HG03442 (cell line): ENCODE data around the gene C3orf52.
A peak's percentile ranks its signal among the peaks of the same experiment; 100 is the strongest.

Source experiments
- ATAC-seq: cut with Tn5 transposase; IDR thresholded peaks from one replicate; pipeline ENCODE4 v1.9.1; 2021; ENCODE audit warnings: mild to moderate bottlenecking, moderate library complexity; ENCODE audit not compliant: unreplicated experiment

C3orf52 gene

GRCh38 chr3:112117841-112118571 lies 31.8 kb downstream of the C3orf52 start:
- peak; percentile 24 for ATAC-seq

- peak; percentile 30 for ATAC-seq
These were observed 34.0 kb downstream of the C3orf52 start for GRCh38 chr3:112119962-112120836.

GRCh38 chr3:112121577-112122547 lies 35.7 kb downstream of the C3orf52 start:
- ATAC-seq: no peak

- ATAC-seq: no peak
These were observed 36.7 kb downstream of the C3orf52 start for GRCh38 chr3:112122870-112123269.

GRCh38 chr3:112123548-112123947 lies 37.4 kb downstream of the C3orf52 start:
- ATAC-seq: no peak

GRCh38 chr3:112124907-112125607 lies 38.9 kb downstream of the C3orf52 start:
- ATAC-seq: no peak

GRCh38 chr3:112126511-112126911 lies 40.3 kb downstream of the C3orf52 start:
- no peak for ATAC-seq

- ATAC-seq: peak; percentile 30
These were observed 41.6 kb downstream of the C3orf52 start for GRCh38 chr3:112127522-112128494.

- peak; percentile 36 for ATAC-seq
These were observed 42.9 kb downstream of the C3orf52 start for GRCh38 chr3:112128843-112129727.

GRCh38 chr3:112129925-112130637 lies 43.9 kb downstream of the C3orf52 start:
- ATAC-seq: no peak

GRCh38 chr3:112130638-112130993 lies 44.4 kb downstream of the C3orf52 start:
- ATAC-seq: no peak

- ATAC-seq: no peak
These were observed 44.9 kb downstream of the C3orf52 start for GRCh38 chr3:112131111-112131510.

GRCh38 chr3:112132088-112132487 lies 45.9 kb downstream of the C3orf52 start:
- no peak for ATAC-seq

GRCh38 chr3:112132554-112132953 lies 46.4 kb downstream of the C3orf52 start:
- no peak for ATAC-seq

- ATAC-seq: peak; percentile 78
These were observed 46.8 kb downstream of the C3orf52 start, which contains the start of gene GCSAM for GRCh38 chr3:112132975-112133448. GCSAM (minus strand) TSS chr3:112133248; CDS start chr3:112133120, 128 bp downstream.

GRCh38 chr3:112133626-112134334 lies 47.6 kb downstream of the C3orf52 start:
- ATAC-seq: no peak
